ENCODE results near the gene TACR1.
"Not testable (repeated sequence)": the region's sequence is repeated elsewhere in the genome, so short reads cannot be mapped to it uniquely, and the experiment has no call there.

TACR1 gene

DNA sequence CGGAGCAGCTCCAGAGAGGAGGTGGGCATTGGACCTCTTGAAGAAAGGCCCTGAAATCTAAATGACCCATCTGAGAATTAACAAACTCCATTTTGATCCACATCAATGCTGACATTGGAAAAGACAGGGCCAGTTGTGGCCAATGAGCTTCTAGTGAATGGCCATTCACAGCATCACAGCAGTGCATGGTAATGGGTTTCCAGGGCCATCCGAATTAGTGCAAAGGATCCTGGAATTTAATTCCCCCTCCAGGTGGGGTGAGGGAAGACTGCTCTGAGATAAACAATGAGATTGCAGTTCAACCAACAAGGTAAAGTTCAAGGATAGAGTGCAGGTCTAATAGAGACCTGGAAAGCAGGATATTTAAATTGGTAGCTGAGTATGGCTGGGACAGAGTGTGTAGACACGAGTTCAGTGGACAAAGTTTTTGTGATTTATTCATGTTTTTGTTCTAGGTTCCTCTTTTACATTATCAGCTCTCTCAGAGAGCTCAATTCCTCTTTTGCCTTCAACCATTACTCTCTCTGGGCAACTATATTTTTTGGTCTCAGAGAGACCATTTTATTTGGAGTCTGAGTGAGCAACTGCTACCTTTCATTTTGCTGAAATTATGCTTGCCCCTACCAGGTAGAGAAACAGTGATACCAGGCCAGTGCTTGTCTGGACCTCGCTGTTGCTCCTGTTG lies 5.0 kb downstream of the TACR1 start:
- DNase-seq = no peak

GRCh38 chr2:75192496-75192895 lies 6.8 kb downstream of the TACR1 start:
- DNase-seq = no peak

DNA sequence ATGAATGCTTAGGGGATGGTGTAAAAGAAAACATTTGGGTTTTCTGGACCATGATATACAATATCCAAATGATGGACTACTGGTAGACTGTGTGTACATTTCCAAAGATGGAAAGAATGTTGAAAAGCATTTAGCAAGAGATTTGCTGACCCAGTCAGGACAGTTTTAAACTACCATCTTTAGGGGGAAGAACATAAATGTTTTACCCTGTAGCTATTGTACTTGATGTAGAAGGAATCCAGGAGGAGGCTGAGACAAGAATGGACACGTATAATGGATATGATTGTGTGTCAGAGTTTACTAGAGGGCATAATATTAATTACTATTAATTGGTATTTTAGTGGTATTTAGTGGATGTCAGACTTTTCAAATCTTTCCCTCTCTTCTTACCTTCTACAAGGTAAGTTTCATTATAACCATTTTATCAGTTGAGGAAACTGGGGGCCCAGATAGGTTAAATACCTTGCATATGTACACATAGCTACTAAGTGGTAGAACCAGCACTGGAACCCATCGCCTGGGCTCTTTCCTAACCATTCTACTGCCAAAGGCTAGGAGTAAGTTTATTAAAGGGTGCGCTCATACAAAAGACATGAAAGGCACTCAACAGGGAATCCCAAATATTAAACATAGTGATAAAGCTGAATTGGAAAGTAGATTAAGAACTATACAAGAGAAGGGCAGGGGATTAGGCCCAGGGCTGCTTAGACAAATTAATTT lies 8.9 kb downstream of the TACR1 start:
- no peak for DNase-seq

DNA sequence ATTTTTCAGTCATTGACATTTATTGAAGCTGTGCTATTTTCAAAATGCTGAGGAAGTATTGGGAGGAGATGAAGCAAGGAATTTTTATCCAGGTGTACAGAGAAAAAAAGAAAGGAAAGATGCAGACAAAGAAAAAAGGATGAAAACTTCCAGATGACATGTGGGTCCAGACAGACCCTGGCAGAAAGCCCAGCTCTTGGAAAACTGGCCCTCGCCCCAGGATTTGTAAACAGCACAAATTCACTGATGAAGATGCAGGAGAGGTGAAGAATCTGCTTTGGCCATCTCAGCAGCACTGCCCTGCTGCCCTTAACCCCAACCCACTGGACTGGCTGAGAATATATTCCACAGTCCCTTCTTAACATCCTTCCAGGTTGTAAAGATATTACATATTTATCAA lies 12.5 kb downstream of the TACR1 start:
- DNase-seq = no peak

- no peak for DNase-seq
Measured at GRCh38 chr2:75182606-75183005, 16.7 kb downstream of the TACR1 start.

GRCh38 chr2:75180476-75180875 lies 18.8 kb downstream of the TACR1 start:
- DNase-seq = peak in 1 of 2 experiments; percentile 18

- no peak for DNase-seq
Measured at GRCh38 chr2:75177427-75177826, 21.9 kb downstream of the TACR1 start.

DNA sequence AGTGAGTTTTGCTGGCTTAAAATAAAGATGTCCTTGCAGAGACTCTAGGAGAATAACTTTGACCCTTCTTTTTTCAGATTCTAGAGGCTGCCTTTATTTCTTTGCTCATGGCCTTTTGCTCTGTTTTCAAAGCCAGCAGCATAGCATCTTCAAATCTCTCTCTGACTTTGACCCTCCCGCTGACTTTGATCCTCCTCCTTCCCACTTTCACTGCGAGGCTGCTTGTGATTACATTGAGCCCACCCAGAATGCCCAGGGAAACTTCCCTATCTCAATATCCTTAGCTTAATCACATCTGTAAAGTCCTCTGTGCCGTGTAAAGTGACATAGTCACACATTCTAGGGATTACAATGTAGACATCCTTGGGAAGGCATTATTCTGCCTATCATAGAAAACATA lies 23.9 kb downstream of the TACR1 start:
- DNase-seq = no peak

GRCh38 chr2:75174981-75175380 lies 24.3 kb downstream of the TACR1 start:
- no peak for DNase-seq

DNA sequence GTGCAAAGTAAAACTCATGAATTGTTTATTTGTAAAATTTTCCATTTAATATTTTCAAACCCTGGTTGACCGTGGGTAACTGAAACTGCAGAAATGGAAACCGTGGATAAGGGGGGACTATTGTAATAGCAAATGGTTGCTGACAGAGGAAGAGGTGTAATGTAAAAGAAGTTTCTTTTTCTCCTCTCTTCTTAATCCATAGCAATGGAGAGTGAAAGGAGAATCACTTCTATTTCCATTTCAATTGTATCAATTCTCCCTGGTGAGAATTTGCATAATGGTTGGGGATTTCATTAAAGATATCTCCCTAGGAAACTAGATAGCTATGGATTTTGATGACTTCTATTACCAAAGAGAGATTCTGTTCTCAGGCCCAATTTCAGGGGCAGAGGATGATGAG lies 24.8 kb downstream of the TACR1 start:
- DNase-seq = no peak

- DNase-seq = no peak
Measured at GRCh38 chr2:75173740-75174139, 25.6 kb downstream of the TACR1 start.

DNA sequence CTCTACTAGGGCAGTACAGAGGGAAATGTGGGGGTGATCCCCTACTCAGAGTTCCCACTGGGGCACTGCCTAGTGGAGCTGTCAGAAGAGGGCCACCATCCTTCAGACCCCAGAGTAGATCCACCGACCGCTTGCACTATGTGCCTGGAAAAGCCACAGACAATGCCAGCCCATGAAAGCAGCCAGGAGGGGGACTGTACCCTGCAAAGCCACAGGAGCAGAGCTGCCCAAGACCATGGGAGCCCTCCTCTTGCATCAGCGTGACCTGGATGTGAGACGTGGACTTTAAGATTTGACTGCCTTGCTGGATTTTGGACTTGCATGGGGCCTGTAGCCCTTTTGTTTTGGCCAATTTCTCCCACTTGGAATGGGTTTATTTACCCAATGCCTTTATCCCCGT lies 27.9 kb downstream of the TACR1 start:
- DNase-seq = not testable (repeated sequence)

- DNase-seq = no peak
Measured at GRCh38 chr2:75170889-75171288, 28.4 kb downstream of the TACR1 start.

DNA sequence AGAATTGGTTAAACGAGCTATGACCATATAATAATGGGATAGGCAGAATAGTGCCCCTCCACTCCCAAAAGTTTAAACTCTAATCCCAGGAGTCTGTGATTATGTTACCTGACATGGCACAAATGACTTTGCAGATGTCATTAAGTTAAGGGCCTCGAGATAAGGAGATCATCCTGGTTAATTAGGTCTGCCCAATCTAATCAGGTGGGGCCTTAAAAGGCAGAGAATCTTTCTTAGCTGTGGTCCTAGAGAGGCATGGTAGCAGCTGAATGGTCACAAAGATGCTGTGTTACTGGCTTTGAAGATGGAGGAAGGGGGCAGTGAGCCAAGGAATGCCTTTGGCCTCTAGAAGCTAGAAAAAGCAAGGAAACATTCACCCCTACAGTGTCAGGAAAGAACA lies 31.1 kb downstream of the TACR1 start:
- DNase-seq = peak in 1 of 2 experiments; percentile 14

DNA sequence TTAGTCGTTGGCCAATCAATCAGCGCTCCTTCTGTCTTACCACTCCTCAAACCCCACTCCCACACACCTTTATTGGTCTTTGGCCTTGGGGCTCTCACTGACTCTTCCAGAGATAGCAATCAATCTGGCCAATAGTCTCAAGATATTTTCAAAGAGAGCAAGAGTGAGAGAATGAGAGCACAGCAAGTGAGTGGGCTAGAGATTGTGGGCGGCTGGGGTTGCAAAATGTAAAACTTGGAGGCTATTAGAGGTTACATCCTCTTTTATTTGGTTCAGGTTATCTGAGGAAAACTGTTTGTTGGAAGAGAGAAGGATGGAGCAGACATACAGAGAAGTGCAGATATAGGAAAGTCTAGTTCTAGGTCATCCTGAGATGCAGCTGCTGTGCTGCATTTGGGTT lies 32.8 kb downstream of the TACR1 start:
- DNase-seq = no peak

GRCh38 chr2:75162897-75163296 lies 36.4 kb downstream of the TACR1 start:
- DNase-seq = no peak

DNA sequence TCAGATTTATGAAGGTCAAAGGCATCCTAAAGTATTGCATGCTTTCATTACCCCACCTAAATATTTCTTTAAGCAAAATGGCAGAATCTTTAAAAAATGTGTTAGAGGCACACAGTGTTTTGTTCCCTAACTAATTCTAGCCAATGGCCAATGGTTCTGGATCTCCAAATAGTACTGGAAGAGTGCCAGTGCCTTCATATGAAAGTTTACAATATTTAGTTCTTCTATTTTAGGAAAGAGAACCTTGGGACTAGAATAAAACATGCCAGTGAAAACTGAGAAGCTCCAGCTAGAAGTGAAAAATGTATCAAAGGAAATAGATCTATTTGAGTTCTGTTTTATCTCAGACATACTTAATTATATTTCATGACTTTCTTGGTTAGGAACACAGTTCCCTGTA lies 37.1 kb downstream of the TACR1 start:
- no peak for DNase-seq

DNA sequence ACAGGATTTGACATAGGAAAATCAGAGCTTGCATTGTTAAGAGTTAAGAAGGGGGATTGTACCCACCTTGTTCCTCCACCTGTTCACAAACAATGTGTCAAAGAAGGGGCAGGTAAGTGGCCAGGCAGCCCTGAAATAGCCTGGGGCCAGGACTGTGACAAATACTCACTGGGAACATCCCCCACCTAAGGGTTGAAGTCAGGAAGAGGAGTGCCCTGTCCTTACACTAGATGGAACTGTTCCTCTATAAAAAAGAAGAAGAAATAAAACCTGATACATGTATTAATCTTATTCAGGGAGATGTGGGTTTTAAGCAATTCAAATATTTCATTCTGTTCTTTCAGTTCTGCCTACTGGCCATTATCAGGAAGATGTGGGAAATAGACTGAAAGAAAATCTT lies 41.9 kb downstream of the TACR1 start:
- DNase-seq = no peak

DNA sequence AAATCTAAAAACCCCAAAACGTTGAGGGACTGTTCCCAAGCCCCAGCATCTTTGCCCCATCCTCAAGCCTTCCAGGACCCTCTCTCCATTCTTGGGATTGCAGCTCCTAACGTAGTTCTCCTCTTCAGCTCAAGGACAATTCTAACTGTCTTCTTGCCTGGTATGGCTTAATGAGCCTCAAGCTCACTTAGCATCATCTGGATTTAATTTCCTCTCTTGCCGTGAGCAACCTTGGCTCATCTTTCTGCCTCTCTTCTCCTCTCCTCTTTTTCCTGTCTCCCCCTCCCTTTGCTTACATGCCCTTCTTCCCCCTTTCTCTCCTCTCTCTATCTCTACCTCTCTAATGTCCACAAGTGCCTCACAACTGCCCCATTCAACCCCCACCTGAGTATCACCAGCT lies 44.2 kb downstream of the TACR1 start:
- no peak for DNase-seq

GRCh38 chr2:75153221-75153620 lies 46.1 kb downstream of the TACR1 start:
- no peak for DNase-seq

GRCh38 chr2:75152243-75152642 lies 47.1 kb downstream of the TACR1 start:
- DNase-seq = not testable (repeated sequence)

GRCh38 chr2:75147884-75148283 lies 51.4 kb downstream of the TACR1 start:
- not testable (repeated sequence) for DNase-seq

GRCh38 chr2:75146606-75147332 lies 52.6 kb downstream of the TACR1 start:
- no peak for DNase-seq

- not testable (repeated sequence) for DNase-seq
Measured at GRCh38 chr2:75146221-75146605, 53.1 kb downstream of the TACR1 start.

Data from NCI-H524 (cell line).